Left ventricle myocardium inferior (tissue), 1 donor: Measurements from ENCODE around the gene TRIM32. TPM values are rescaled to one million over a fixed set of nuclear protein-coding genes. Genes with fewer than 3 reads are reported as not detected.

Experiments
- DNase-seq: peaks from one replicate; pipeline ENCODE4 v3.0.0-alpha.2; 2020
- H3K27ac ChIP-seq: fragments of 200-600 bp; replicated peaks from 2 replicates; pipeline ENCODE4 v1.8.0; 2021
- H3K27me3 ChIP-seq: fragments of 200-600 bp; 2 replicates; pipeline ENCODE4 v1.8.0; 2021; ENCODE audit warnings: low read depth
- H3K36me3 ChIP-seq: fragments of 200-600 bp; 2 replicates; pipeline ENCODE4 v1.8.0; 2021
- H3K4me1 ChIP-seq: fragments of 200-600 bp; 2 replicates; pipeline ENCODE4 v1.8.0; 2021
- H3K4me3 ChIP-seq: fragments of 200-600 bp; 2 replicates; pipeline ENCODE4 v1.8.0; 2021; ENCODE audit warnings: mild to moderate bottlenecking, moderate library complexity
- H3K9me3 ChIP-seq: fragments of 200-600 bp; replicated peaks from 2 replicates; pipeline ENCODE4 v1.8.0; 2021
- intact Hi-C: fragments of 100-400 bp; cut with micrococcal nuclease; formaldehyde crosslinking; loops from one replicate; pipeline ENCODE4 v1.11.0; 2022
- total RNA-seq: library from RNA; stranded (reverse); fragmentation: NEBNext Ultra II Directional; extraction: Animal tissue kit (Norgen Biotek cat#: 25700); gene quantifications from one replicate; pipeline ENCODE4 v1.2.1, GENCODE V29; 2021
- TF ChIP-seq, protein P1 (sequence below): fragments of 200-600 bp; IDR thresholded peaks from 2 replicates; pipeline ENCODE4 v1.8.0; 2021; ENCODE audit warnings: antibody characterized with exemption, mild to moderate bottlenecking, borderline replicate concordance
- donor health status: DM: no; HTN: yes; CAD: no; lungs with severe emphysema.

TRIM32 gene
- total RNA-seq, 1 donor from 2014 or later, result 14.9 TPM

DNA sequence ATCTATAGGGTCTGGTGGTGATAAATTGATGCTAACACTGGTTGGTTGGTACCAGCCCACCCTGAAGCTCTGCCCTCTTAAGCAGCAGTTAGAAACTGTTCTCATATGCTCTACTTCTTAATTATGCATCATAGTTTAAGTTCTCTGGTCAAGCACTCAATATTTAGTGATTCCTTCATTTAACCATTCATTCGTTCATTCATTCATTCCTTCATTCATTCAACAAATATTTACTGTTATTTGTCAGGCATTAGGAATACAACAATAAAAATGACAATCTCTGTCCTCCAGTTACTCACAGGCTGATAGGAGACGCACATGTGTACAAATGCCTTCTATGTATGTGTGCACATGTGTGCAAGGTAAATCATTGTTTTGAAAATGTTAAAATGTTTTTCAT lies 54.6 kb downstream of the TRIM32 start:
- intact Hi-C loops, result no loop called here
- Histone ChIP-seq H3K36me3 (no peaks in the 10 kb centered on the region), H3K4me1 (peaks cover 4% of the 10 kb centered on the region), H3K27ac (no peak overlapping the region), H3K27me3 (peaks cover 27% of the 10 kb centered on the region), H3K9me3 (no peaks in the 10 kb centered on the region), H3K4me3 (no peak overlapping the region)
- no peak for DNase-seq
- TF ChIP-seq, protein P1, sequence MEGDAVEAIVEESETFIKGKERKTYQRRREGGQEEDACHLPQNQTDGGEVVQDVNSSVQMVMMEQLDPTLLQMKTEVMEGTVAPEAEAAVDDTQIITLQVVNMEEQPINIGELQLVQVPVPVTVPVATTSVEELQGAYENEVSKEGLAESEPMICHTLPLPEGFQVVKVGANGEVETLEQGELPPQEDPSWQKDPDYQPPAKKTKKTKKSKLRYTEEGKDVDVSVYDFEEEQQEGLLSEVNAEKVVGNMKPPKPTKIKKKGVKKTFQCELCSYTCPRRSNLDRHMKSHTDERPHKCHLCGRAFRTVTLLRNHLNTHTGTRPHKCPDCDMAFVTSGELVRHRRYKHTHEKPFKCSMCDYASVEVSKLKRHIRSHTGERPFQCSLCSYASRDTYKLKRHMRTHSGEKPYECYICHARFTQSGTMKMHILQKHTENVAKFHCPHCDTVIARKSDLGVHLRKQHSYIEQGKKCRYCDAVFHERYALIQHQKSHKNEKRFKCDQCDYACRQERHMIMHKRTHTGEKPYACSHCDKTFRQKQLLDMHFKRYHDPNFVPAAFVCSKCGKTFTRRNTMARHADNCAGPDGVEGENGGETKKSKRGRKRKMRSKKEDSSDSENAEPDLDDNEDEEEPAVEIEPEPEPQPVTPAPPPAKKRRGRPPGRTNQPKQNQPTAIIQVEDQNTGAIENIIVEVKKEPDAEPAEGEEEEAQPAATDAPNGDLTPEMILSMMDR, result no peak

DNA sequence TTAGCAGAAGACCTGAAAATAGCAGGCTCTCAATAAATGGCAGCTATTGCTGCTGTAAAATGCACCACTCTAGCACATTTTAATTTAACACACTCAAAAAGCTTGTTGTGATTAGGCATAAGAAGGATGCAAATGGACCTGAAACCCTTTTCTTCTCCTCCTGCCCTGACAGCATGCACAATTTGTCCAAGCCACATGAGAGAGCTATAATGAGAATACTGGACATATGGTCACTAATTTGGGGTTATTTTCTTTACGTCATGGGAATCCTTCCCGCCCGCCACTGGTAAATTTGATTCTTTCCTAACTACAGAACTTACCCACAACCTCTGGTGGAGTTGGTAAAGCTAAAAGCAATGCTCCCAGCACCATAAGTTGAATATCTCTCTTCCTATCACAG lies 62.1 kb downstream of the TRIM32 start:
- Histone ChIP-seq H3K27me3 (peaks cover 12% of the 10 kb centered on the region), H3K9me3 (no peaks in the 10 kb centered on the region), H3K36me3 (no peaks in the 10 kb centered on the region), H3K4me1 (no peaks in the 10 kb centered on the region), H3K27ac (no peak overlapping the region), H3K4me3 (no peak overlapping the region)
- TF ChIP-seq, protein P1, result no peak
- no peak for DNase-seq
- intact Hi-C loops, result no loop called here

DNA sequence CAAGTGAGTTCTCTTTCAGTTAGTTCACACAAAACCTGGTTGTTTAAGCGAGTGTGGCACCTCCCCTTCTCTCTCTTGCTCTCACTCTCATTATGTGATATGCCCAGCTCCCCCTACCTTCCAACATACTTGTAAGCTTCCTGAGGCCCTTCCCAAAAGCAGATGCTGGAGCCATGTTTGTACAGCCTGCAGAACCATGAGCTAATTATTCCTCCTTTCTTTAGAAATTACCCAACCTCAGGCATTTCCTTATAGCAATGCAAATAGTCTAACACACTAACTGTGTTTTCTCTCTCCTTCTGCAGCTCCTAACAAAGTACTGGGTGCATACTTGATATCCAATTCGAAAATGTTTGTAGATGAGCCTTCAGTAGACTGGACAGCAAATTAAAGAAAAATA lies 62.7 kb downstream of the TRIM32 start:
- Histone ChIP-seq H3K36me3 (no peaks in the 10 kb centered on the region), H3K27me3 (peaks cover 12% of the 10 kb centered on the region), H3K9me3 (no peaks in the 10 kb centered on the region), H3K4me1 (no peaks in the 10 kb centered on the region), H3K27ac (no peak overlapping the region), H3K4me3 (no peak overlapping the region)
- DNase-seq, result no peak
- TF ChIP-seq, protein P1, result no peak
- intact Hi-C loops, result no loop called here

DNA sequence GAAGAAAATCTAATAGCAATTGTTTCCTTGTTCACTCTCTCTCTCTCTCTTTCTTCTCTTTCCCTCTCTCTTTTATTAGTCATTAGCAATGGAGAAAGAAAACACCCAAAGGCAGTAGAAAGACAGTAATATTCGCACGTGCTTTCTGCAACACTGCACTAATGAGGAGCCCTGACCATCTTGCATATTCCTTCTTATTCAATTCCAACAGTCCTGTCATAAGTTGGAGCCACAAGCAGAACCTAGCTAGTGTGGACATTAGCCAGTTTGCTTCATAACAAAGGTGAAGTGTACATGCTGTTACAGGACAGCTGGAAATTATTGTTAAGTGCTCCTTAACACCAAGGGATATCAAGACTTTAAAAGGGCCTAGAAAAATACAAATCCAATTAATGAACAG lies 63.4 kb downstream of the TRIM32 start:
- Histone ChIP-seq H3K27me3 (peaks cover 12% of the 10 kb centered on the region), H3K4me3 (no peak overlapping the region), H3K27ac (no peak overlapping the region), H3K9me3 (peaks cover 3% of the 10 kb centered on the region), H3K36me3 (no peaks in the 10 kb centered on the region), H3K4me1 (no peaks in the 10 kb centered on the region)
- intact Hi-C loops, result no loop called here
- TF ChIP-seq, protein P1, result no peak
- DNase-seq, result no peak
